ENCODE data around the gene CRX.
"Not testable (repeated sequence)": the region's sequence is repeated elsewhere in the genome, so short reads cannot be mapped to it uniquely, and the experiment has no call there.

DNA sequence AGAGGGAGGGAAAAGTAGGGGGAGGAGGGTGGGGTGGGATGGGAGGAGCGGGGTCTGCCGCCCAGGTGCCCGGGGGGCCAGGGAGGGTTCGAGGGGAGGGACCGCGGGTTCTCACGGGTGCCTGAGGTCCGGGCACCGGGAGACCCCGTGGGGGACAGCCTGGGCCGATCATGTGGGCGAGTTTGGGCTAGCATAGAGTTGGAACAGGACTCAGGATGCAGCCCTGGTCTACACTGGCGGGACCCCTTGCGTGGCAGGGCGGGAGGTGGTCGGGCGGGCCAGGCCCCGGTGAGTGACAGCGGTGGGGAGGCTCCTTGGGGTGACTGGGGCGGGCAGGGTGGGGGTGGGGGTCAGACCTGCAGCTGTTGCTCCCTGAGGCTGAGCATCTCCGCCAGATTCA lies 18.6 kb upstream of the CRX start:
- not testable (repeated sequence) for TF ChIP-seq REST (IDR thresholded peaks at IDR 0.05; ENCODE audit: borderline replicate concordance in 1 of 2, low read depth in 1 of 2, low read length in 2 of 2); MAFK (conservative IDR thresholded peaks at IDR 0.05 in 1 of 2, IDR thresholded peaks at IDR 0.05 in 1 of 2; ENCODE audit: low read length in 2 of 2); PATZ1 (CRISPR knock-in tag; IDR thresholded peaks at IDR 0.05); SP2 (CRISPR knock-in tag; IDR thresholded peaks at IDR 0.05); RNF2 (conservative IDR thresholded peaks at IDR 0.05; ENCODE audit: low read depth); NR2C2 (CRISPR knock-in tag; IDR thresholded peaks at IDR 0.05; ENCODE audit: borderline replicate concordance); PHF5A (CRISPR knock-in tag; IDR thresholded peaks at IDR 0.05; ENCODE audit: low read depth, unreplicated experiment)
- TF ChIP-seq, protein P1, sequence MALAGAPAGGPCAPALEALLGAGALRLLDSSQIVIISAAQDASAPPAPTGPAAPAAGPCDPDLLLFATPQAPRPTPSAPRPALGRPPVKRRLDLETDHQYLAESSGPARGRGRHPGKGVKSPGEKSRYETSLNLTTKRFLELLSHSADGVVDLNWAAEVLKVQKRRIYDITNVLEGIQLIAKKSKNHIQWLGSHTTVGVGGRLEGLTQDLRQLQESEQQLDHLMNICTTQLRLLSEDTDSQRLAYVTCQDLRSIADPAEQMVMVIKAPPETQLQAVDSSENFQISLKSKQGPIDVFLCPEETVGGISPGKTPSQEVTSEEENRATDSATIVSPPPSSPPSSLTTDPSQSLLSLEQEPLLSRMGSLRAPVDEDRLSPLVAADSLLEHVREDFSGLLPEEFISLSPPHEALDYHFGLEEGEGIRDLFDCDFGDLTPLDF (CRISPR knock-in tag; IDR thresholded peaks at IDR 0.05): not testable (repeated sequence)
- TF ChIP-seq, protein P2, sequence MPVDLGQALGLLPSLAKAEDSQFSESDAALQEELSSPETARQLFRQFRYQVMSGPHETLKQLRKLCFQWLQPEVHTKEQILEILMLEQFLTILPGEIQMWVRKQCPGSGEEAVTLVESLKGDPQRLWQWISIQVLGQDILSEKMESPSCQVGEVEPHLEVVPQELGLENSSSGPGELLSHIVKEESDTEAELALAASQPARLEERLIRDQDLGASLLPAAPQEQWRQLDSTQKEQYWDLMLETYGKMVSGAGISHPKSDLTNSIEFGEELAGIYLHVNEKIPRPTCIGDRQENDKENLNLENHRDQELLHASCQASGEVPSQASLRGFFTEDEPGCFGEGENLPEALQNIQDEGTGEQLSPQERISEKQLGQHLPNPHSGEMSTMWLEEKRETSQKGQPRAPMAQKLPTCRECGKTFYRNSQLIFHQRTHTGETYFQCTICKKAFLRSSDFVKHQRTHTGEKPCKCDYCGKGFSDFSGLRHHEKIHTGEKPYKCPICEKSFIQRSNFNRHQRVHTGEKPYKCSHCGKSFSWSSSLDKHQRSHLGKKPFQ (CRISPR knock-in tag; IDR thresholded peaks at IDR 0.05; ENCODE audit: insufficient replicate concordance): not testable (repeated sequence)

Measured in HepG2 (cell line).